Glomerular visceral epithelial cell (primary cell): ENCODE data around the gene TNFSF10.
A peak's percentile ranks its signal among the peaks of the same experiment; 100 is the strongest.

Source experiments
- DNase-seq: peaks from one replicate; pipeline ENCODE4 v3.0.0-alpha.2; 2016; ENCODE audit errors: extremely low spot score

Gene TNFSF10

GRCh38 chr3:172544404-172544803, 21.2 kb upstream of the TNFSF10 start:
- DNase-seq, result no peak

DNA sequence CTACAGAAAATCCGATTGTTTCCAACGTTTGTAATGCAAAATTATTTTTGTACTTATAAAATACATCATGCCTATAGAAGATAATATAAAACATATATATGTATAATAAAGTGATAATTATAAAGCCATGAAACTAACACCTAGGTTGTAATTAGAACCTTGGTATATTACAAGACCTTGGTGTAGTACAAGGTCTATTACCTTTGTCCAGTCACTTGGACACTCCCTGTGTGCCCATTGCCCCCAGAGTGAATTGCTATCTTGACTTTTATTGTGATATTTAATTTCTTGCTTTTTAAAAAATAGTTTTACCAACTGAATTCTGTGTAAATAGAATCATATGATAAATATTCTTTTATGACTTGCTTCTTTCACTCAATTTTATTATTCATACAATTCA, 20.7 kb upstream of the TNFSF10 start:
- DNase-seq, result no peak

DNA sequence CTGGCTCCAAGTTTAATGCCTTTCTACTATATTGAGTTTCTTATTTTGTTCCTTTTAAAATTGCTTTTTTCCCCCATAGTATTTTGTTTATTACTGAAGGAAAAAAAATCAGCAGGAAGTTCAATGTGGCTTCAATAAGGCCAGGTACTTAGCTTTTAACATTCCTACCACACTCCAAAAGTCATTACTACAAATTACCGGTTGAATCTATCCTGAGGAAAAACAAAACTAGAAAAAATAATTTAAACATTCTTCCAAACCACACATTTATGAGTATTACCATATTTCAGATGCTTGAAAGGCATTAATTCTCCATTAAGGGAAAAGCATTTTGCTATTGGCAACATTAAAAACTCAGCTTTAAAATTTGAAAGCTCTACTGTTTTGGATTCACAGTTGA, 20.2 kb upstream of the TNFSF10 start:
- DNase-seq, result no peak

DNA sequence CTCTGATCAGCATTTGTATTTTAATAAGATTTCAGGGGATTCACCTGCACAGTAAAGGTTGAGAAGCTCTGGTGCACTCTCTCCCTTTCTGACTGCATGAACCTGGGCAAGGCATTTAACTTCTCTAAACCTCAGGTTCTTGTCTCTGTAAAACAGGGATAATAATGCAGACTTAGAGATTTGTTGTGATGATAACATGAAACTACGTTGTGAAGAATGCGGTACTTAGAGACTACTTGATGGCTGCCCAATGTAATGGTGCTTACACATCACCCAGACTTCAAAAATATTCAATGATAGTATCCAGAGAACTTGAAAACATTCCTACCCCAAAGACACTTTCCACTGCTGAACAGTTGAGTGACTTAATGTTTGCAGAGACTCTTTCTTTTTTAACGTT, 19.8 kb upstream of the TNFSF10 start:
- no peak for DNase-seq

- no peak for DNase-seq
These were observed 18.8 kb upstream of the TNFSF10 start for GRCh38 chr3:172541945-172542488.

GRCh38 chr3:172540049-172540448, 16.8 kb upstream of the TNFSF10 start:
- DNase-seq, result no peak

GRCh38 chr3:172539273-172539672, 16.0 kb upstream of the TNFSF10 start:
- no peak for DNase-seq

GRCh38 chr3:172538368-172539151, 15.3 kb upstream of the TNFSF10 start:
- DNase-seq, result no peak

- DNase-seq, result no peak
These were observed 14.4 kb upstream of the TNFSF10 start for GRCh38 chr3:172537507-172538158.

DNA sequence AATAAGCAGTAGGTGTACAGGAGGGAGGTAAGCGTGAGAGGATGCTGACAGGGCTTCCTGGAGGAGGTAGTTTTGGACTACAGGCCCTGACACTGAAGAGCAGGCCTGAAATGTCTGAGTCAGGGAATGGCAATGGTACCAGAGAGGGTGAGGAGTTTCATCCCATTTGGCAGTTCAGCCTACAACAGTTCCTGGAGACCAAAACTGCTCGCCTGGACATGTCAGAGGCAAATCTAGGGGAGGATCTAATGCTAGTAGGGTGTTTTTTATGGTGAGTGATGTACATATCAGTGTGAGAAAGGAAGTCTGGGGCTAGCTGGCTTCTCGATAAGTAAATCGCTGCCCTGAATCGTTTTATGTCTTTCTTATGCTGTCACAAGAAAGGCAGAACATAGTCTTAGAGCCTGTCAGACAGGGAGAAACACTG, 13.8 kb upstream of the TNFSF10 start:
- no peak for DNase-seq

DNA sequence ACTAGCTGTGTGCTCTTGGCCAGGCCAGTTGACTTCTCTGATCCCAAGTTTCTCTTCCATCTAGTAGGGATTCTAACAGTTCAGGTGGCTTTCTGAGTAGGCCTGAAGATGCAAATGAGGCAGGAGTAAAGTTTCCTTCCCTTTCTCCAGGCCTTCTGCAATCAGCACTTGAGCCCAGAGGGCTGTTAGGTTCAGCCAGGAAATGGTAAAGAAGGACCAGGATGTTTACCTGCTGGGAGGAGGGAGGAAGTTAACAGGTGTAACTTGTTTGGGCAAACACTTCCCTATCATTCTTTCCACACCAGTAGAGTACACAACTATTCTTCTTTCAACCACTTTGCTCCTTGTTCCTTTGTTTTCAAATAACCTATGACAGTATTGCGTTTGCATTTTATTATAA, 13.3 kb upstream of the TNFSF10 start:
- no peak for DNase-seq

DNA sequence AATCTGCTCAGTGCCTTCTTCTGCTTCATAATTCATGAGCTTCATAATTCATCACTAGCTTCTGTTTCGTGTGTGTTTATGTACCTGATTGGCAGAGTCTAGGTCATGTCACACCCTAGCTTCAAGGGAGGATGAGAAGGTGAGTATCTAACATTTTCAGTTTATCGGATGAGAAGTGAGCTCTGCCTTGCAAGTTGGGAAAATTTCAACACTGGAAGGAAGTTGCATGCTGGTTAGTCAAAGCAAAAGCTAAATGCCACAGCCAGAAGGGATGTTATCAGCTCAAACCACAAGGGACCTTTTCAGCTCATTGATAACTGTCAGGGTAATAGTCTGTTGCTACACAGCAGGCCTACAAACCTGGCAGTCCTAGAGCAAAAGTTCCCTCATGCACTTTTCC, 7.3 kb upstream of the TNFSF10 start:
- DNase-seq, result no peak

DNA sequence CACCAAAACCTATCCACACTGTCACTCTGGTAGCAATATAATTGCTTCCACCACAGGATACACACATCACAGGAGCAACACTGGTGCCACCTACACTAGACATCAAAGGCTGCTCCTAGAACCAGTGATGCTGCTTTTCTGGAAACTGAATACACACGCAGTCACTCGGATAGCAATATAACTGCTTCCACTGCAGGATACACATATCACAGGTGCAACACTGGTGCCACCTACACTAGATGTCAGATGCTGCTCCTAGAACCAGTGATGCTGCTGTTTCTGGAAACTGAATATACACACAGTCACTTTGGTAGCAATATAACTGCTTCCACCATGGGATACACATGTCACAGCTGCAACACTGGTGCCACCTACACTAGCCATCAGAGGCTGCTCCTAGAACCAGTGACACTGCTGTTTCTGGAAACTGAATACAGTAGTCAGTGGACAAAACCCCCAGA, 6.9 kb upstream of the TNFSF10 start:
- no peak for DNase-seq

- no peak for DNase-seq
These were observed 5.4 kb upstream of the TNFSF10 start for GRCh38 chr3:172528677-172529076.

DNA sequence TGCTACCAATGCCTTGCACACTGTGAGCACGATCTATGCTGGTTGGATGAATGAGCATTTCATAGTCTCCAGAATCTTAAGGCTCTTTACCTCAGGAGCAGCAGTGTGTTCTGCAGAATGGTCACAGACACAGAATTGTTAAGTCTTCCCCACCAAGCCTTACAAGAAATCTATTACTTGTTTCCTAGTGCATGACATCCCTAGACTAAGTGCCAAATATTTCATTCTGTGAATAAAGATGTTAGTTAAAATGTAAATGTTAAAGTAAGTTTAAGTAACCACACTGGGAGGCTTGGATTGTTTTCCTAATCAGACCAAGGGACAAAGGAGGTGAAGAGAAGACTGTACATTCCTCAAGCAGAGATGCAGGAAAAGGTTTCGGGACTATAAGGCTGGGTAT, 4.1 kb upstream of the TNFSF10 start:
- no peak for DNase-seq

DNA sequence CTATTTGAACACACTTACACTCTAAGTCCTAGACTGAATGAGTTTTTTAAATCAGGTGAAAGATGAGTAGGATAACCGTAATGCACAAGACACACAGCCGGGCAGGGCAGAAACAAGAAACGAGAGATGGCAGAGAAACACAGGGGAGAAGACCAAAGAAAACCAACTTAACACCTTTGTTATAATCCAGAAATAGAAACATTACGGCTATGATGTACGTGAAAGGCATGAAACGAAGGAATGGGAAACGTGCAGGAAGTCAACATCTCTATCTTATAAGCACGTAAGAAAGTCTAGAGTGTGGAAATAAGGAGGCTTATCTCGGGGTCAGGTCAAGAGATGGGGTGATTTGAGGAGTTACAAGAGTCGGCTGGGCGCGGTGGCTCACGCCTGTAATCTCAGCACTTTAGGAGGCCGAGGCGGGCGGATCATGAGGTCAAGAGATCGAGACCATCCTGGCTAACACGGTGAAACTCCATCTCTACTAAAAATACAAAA, 1.9 kb upstream of the TNFSF10 start:
- no peak for DNase-seq

DNA sequence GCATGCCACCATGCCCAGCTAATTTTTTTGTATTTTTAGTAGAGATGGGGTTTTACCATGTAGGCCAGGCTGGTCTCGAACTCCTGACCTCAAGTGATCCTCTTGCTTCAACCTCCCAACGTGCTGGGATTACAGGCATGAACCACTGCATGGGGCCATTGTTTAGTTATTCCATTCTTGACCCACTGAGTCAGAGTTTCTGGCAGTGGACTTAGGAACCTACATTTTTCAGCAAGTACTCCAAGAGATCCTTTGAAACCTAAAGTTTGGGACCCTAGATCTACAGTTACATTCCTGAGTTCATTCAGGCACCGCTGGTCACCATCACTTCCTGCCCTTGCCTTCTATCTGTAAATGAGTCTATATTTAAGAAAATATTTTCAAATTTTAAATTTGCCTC, 1.4 kb upstream of the TNFSF10 start:
- peak; percentile 36 for DNase-seq

GRCh38 chr3:172521837-172522726, 1.1 kb downstream of the TNFSF10 start:
- peak; percentile 44 for DNase-seq

GRCh38 chr3:172520301-172520831, 2.9 kb downstream of the TNFSF10 start:
- peak; percentile 88 for DNase-seq

DNA sequence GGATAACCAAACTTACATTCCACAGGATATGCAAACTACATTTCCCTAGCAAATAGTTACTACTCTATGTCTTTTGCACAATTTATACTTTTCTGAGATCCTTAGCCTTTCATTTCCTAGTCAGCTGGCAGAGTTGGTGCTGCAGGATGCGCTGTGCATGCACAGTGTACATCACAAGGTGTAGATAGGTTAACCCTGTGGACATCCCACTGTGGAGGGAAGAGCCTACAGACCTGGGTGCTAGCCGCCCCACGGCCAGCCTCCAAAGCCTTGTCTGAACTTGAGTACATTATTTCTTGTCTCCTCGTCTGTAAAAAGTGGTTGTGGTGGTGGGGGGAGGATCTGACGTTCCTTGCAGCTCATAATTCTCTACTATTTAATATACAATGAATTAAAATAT, 3.5 kb downstream of the TNFSF10 start:
- DNase-seq, result peak; percentile 46

DNA sequence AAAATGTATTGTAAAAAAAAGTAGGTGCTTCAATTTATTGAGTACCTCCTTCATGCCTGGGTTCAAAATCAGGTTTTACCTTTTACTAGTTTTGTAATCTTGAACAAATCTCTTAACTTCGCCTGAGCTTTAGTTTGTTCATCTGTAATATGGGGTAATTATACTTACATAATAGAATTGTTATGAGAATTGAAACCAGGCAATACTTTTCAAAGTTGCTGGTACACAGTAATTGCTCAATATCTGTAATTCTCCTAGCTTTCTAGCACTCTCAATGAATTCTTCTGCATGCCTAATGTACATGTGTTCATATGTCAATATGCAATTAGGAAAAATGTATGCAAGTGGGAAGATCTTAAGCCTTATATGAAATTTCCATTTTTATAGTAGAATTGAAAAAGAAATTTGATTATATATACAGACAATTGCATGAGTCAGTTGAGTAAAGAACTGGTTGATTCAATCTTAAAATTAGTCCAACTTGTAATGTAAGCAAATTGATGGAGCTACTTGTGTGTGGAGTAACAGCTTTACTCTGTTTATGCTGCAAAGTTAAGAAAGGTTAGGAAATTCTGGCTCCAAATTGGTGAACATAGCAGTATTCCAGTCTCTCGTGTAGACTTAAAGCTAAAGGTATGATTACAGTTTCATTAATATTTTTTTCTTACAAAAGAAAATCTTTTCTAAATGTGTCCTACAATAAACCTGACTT, 4.1 kb downstream of the TNFSF10 start:
- no peak for DNase-seq
